WTC11 (cell line): ENCODE data around the gene NIPA2. TPM values are rescaled to one million over a fixed set of nuclear protein-coding genes. Genes with fewer than 3 reads are reported as not detected.

Experiments used
- ATAC-seq: fragments of 200-7000 bp; cut with Tn5 transposase; 2 replicates; pipeline ENCODE4 v1.10.0; 2021; ENCODE audit warnings: mild to moderate bottlenecking, moderate library complexity
- CTCF ChIA-PET: fragments of 300-600 bp; sonication (Branson Sonifier 250); formaldehyde crosslinking; loops from one replicate; lab custom pipeline; 2021; ENCODE audit warnings: antibody characterized with exemption; lab: Charles Lee
- POLR2A ChIA-PET: fragments of 350-600 bp; sonication (Branson Sonifier 250); formaldehyde crosslinking; loops from one replicate; lab custom pipeline; 2021; ENCODE audit warnings: antibody characterized with exemption; lab: Charles Lee
- DNase-seq: peaks from one replicate; pipeline ENCODE4 v3.0.0; 2021; ENCODE audit warnings: low spot score
- H3K27ac Mint-ChIP-seq: 2 replicates; pipeline ENCODE4 v1.8.0; 2021; ENCODE audit warnings: mixed read lengths
- H3K27me3 Mint-ChIP-seq: 2 replicates; pipeline ENCODE4 v1.8.0; 2021; ENCODE audit warnings: low read depth, mild to moderate bottlenecking, moderate library complexity, mixed read lengths
- H3K36me3 Mint-ChIP-seq: 2 replicates; pipeline ENCODE4 v1.8.0; 2021; ENCODE audit warnings: mixed read lengths
- H3K4me1 Mint-ChIP-seq: 2 replicates; pipeline ENCODE4 v1.8.0; 2022; ENCODE audit warnings: mixed read lengths
- H3K4me3 Mint-ChIP-seq: 2 replicates; pipeline ENCODE4 v1.8.0; 2021; ENCODE audit warnings: mild to moderate bottlenecking, moderate library complexity, mixed read lengths
- H3K9me3 Mint-ChIP-seq: 2 replicates; pipeline ENCODE4 v1.8.0; 2021; ENCODE audit warnings: mixed read lengths
- AFF4 ChIP-seq: sonication (generic); formaldehyde crosslinking; IDR thresholded peaks from 2 replicates; pipeline ENCODE4 v1.8.1; 2023; ENCODE audit warnings: mild to moderate bottlenecking, missing genetic modification reagents, borderline replicate concordance
- ATF1 ChIP-seq: sonication (generic); formaldehyde crosslinking; IDR thresholded peaks from 2 replicates; pipeline ENCODE4 v1.8.1; 2023; ENCODE audit warnings: mild to moderate bottlenecking, moderate library complexity, missing genetic modification reagents
- CBFB ChIP-seq: sonication (generic); formaldehyde crosslinking; IDR thresholded peaks from 2 replicates; pipeline ENCODE4 v1.8.1; 2022; ENCODE audit warnings: mild to moderate bottlenecking, low read depth, missing genetic modification reagents
- E2F4 ChIP-seq: sonication (generic); formaldehyde crosslinking; IDR thresholded peaks from 2 replicates; pipeline ENCODE4 v1.8.1; 2022; ENCODE audit warnings: low read depth, mild to moderate bottlenecking, moderate library complexity, missing genetic modification reagents, borderline replicate concordance
- GRHL2 ChIP-seq: fragments of 250-450 bp; sonication (Bioruptor Pico); IDR thresholded peaks from 2 replicates; pipeline ENCODE4 v1.8.0; 2022; ENCODE audit warnings: mild to moderate bottlenecking, moderate library complexity; ENCODE audit not compliant: insufficient replicate concordance, severe bottlenecking
- HMGA2 ChIP-seq: fragments of 250-450 bp; sonication (Bioruptor Pico); IDR thresholded peaks from 2 replicates; pipeline ENCODE4 v1.4.0; 2021; ENCODE audit warnings: mild to moderate bottlenecking, moderate library complexity
- IRF2 ChIP-seq: sonication (generic); formaldehyde crosslinking; IDR thresholded peaks from 2 replicates; pipeline ENCODE4 v1.8.0; 2022; ENCODE audit warnings: low read depth, missing genetic modification reagents, borderline replicate concordance
- JUN ChIP-seq: sonication (generic); formaldehyde crosslinking; IDR thresholded peaks from 2 replicates; pipeline ENCODE4 v1.8.0; 2023; ENCODE audit warnings: mild to moderate bottlenecking, missing genetic modification reagents
- NR1H2 ChIP-seq: sonication (generic); formaldehyde crosslinking; IDR thresholded peaks from 2 replicates; pipeline ENCODE4 v1.9.0; 2021; ENCODE audit warnings: mild to moderate bottlenecking, moderate library complexity, missing genetic modification reagents
- SMAD3 ChIP-seq: sonication (generic); formaldehyde crosslinking; IDR thresholded peaks from 2 replicates; pipeline ENCODE4 v1.8.0; 2022; ENCODE audit warnings: missing genetic modification reagents, mild to moderate bottlenecking, borderline replicate concordance
- SOX15 ChIP-seq: fragments of 250-450 bp; sonication (Bioruptor Pico); IDR thresholded peaks from 2 replicates; pipeline ENCODE4 v1.9.0; 2021; ENCODE audit warnings: mild to moderate bottlenecking
- ZBTB21 ChIP-seq: sonication (generic); formaldehyde crosslinking; IDR thresholded peaks from 2 replicates; pipeline ENCODE4 v1.8.1; 2023; ENCODE audit warnings: mild to moderate bottlenecking, missing genetic modification reagents, borderline replicate concordance
- ZNF121 ChIP-seq: sonication (generic); formaldehyde crosslinking; IDR thresholded peaks from 2 replicates; pipeline ENCODE4 v1.8.0; 2023; ENCODE audit warnings: missing genetic modification reagents
- ZNF232 ChIP-seq: sonication (generic); formaldehyde crosslinking; IDR thresholded peaks from 2 replicates; pipeline ENCODE4 v1.8.0; 2022; ENCODE audit warnings: mild to moderate bottlenecking, missing genetic modification reagents
- ZNF416 ChIP-seq: fragments of 250-450 bp; sonication (Bioruptor Pico); IDR thresholded peaks from 2 replicates; pipeline ENCODE4 v1.9.0; 2021; ENCODE audit warnings: mild to moderate bottlenecking, inconsistent platforms
- ZNF512 ChIP-seq: sonication (generic); formaldehyde crosslinking; IDR thresholded peaks from 2 replicates; pipeline ENCODE4 v1.8.1; 2022; ENCODE audit warnings: missing genetic modification reagents, borderline replicate concordance
- total RNA-seq: library from RNA; stranded (reverse); gene quantifications from 3 replicates; pipeline ENCODE4 v1.2.3, GENCODE V29; 2021
- TF ChIP-seq, protein P1 (sequence below): sonication (generic); formaldehyde crosslinking; conservative IDR thresholded peaks from 2 replicates; pipeline ENCODE4 v1.8.1; 2023; ENCODE audit warnings: mild to moderate bottlenecking, low read depth, missing genetic modification reagents, moderate library complexity
- TF ChIP-seq, protein P2 (sequence below): fragments of 250-450 bp; sonication (Bioruptor Pico); IDR thresholded peaks from 2 replicates; pipeline ENCODE4 v1.9.0; 2021; ENCODE audit warnings: mild to moderate bottlenecking

NIPA2 gene
- total RNA-seq, 1 experiment from 2014 or later: 79.5 TPM

GRCh38 chr15:22902578-22902977 is 64.1 kb downstream of the NIPA2 start:
- peaks cover 8% of the 10 kb centered on the region for H3K9me3 Mint-ChIP-seq
- H3K27me3 Mint-ChIP-seq: no peaks in the 10 kb centered on the region
- ChIA-PET POLR2A (no interaction called here), CTCF (no interaction called here)
- H3K4me3 Mint-ChIP-seq: no peak overlapping the region
- peak; percentile 51 for DNase-seq
- peak; percentile 73 for ATAC-seq
- peak overlapping the region; percentile 31; the same call in 1 of the 2 replicates for H3K27ac Mint-ChIP-seq
- H3K36me3 Mint-ChIP-seq: peaks cover 39% of the 10 kb centered on the region
- TF ChIP-seq NR1H2 (CRISPR knock-in tag) (no peak), AFF4 (CRISPR knock-in tag) (no peak), CBFB (CRISPR knock-in tag) (no peak), HMGA2 (CRISPR knock-in tag) (no peak), JUN (CRISPR knock-in tag) (no peak), ZNF416 (CRISPR knock-in tag) (no peak), ZBTB21 (CRISPR knock-in tag) (no peak), ZNF232 (CRISPR knock-in tag) (no peak), GRHL2 (CRISPR knock-in tag) (no peak), ZNF121 (CRISPR knock-in tag) (no peak), ZNF512 (CRISPR knock-in tag) (no peak), ATF1 (no peak), IRF2 (no peak), E2F4 (no peak), SOX15 (no peak), SMAD3 (CRISPR knock-in tag) (no peak)
- TF ChIP-seq, protein P1, sequence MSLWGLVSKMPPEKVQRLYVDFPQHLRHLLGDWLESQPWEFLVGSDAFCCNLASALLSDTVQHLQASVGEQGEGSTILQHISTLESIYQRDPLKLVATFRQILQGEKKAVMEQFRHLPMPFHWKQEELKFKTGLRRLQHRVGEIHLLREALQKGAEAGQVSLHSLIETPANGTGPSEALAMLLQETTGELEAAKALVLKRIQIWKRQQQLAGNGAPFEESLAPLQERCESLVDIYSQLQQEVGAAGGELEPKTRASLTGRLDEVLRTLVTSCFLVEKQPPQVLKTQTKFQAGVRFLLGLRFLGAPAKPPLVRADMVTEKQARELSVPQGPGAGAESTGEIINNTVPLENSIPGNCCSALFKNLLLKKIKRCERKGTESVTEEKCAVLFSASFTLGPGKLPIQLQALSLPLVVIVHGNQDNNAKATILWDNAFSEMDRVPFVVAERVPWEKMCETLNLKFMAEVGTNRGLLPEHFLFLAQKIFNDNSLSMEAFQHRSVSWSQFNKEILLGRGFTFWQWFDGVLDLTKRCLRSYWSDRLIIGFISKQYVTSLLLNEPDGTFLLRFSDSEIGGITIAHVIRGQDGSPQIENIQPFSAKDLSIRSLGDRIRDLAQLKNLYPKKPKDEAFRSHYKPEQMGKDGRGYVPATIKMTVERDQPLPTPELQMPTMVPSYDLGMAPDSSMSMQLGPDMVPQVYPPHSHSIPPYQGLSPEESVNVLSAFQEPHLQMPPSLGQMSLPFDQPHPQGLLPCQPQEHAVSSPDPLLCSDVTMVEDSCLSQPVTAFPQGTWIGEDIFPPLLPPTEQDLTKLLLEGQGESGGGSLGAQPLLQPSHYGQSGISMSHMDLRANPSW (CRISPR knock-in tag): no peak
- TF ChIP-seq, protein P2, sequence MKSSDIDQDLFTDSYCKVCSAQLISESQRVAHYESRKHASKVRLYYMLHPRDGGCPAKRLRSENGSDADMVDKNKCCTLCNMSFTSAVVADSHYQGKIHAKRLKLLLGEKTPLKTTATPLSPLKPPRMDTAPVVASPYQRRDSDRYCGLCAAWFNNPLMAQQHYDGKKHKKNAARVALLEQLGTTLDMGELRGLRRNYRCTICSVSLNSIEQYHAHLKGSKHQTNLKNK (CRISPR knock-in tag): no peak
- no peaks in the 10 kb centered on the region for H3K4me1 Mint-ChIP-seq
